Prostate gland (tissue), 2 donors: ENCODE results near the gene CD320. TPM values are rescaled to one million over a fixed set of nuclear protein-coding genes. Genes with fewer than 3 reads are reported as not detected.
"Not testable (repeated sequence)": the region's sequence is repeated elsewhere in the genome, so short reads cannot be mapped to it uniquely, and the experiment has no call there.

Experiments
- DNase-seq: peaks from one replicate; pipeline ENCODE4 v3.0.0-alpha.2; 2019; ENCODE audit warnings: low spot score
- H3K27ac ChIP-seq, 2 donors: fragments of 200-600 bp; sonication (generic); 2 replicates each; pipeline ENCODE4 v1.5.1; 2017 to 2019
- H3K27me3 ChIP-seq: fragments of 200-600 bp; sonication (generic); replicated peaks from 2 replicates; pipeline ENCODE4 v1.5.1; 2019; ENCODE audit not compliant: insufficient read depth
- H3K36me3 ChIP-seq, 2 donors: fragments of 200-600 bp; sonication (generic); 1 replicate in 1 of 2; 2 replicates in 1 of 2; pipeline versions ENCODE4 v1.5.1 to v1.8.1; 2017 to 2019
- H3K4me1 ChIP-seq: fragments of 200-600 bp; sonication (generic); replicated peaks from 2 replicates; pipeline ENCODE4 v1.5.1; 2019
- H3K4me3 ChIP-seq, 2 donors: fragments of 200-600 bp; sonication (generic); 2 replicates each; pipeline ENCODE4 v1.5.1; 2017 to 2019
- H3K9me3 ChIP-seq: fragments of 200-600 bp; sonication (generic); 2 replicates; pipeline ENCODE4 v1.5.1; 2017
- CTCF ChIP-seq, 4 experiments: fragments of 200-600 bp in 2 of 4; fragments of 450-650 bp in 2 of 4; sonication (generic) in 2 of 4; IDR thresholded peaks; 1 replicate in 3 of 4; 2 replicates in 1 of 4; pipeline ENCODE4 v1.5.1; 2016 to 2019; ENCODE audit warnings: antibody characterized with exemption in 4 of 4, mild to moderate bottlenecking in 2 of 4, moderate library complexity in 2 of 4
- POLR2A ChIP-seq: fragments of 450-650 bp; IDR thresholded peaks from one replicate; pipeline ENCODE4 v1.6.1; 2016; ENCODE audit warnings: antibody characterized with exemption, mild to moderate bottlenecking
- POLR2AphosphoS5 ChIP-seq: sonication (generic); formaldehyde crosslinking; IDR thresholded peaks from one replicate; pipeline ENCODE4 v1.6.1; 2017; ENCODE audit warnings: antibody characterized with exemption
- WGBS: methylation state at CpG from one replicate; pipeline ENCODE4 v1.1.5; 2018; 5-methylcytosine and 5-hydroxymethylcytosine counted together
- intact Hi-C: fragments of 100-400 bp; cut with DNase I; formaldehyde crosslinking; loops from one replicate; pipeline ENCODE4 v1.14.2; 2022
- total RNA-seq, 2 donors: library from RNA; depleted of rRNA; stranded (reverse); fragments of >200 nt; gene quantifications; one replicate each; pipeline ENCODE4 v1.1.0, GENCODE V29; 2016

Gene CD320
- total RNA-seq, 2 donors from 2014 or later, result 50.8 to 91.4 TPM

GRCh38 chr19:8321986-8322637 lies 14.0 kb upstream of the CD320 start:
- H3K36me3 ChIP-seq, result no peaks in the 10 kb centered on the region
- WGBS, result 17% methylated on average over 29 of the region's 30 CpGs
- TF ChIP-seq POLR2AphosphoS5 (no peak), CTCF (IDR thresholded peaks at IDR 0.05) (no peak), POLR2A (no peak)
- H3K4me1 ChIP-seq, result peaks cover 4% of the 10 kb centered on the region
- intact Hi-C loops, result loop anchor here (1.0 kb wide), 1 partner anchor 14 kb away; the partner anchor contains the start of gene CD320
- H3K27ac ChIP-seq, result peak overlapping the region; percentile 84 to 88
- H3K27me3 ChIP-seq, result no peaks in the 10 kb centered on the region
- H3K4me3 ChIP-seq, result peak overlapping the region; percentile 72 to 94
- H3K9me3 ChIP-seq, result no peaks in the 10 kb centered on the region
- no peak for DNase-seq

- TF ChIP-seq CTCF (IDR thresholded peaks at IDR 0.05) (peak in 3 of 4 experiments; percentile 33 to 74 (median 57)), POLR2AphosphoS5 (peak; percentile 99), POLR2A (peak; percentile 92)
- no peaks in the 10 kb centered on the region for H3K9me3 ChIP-seq
- DNase-seq, result peak; percentile 97
- intact Hi-C loops, result loop anchor here (1.0 kb wide), 1 partner anchor 13 kb away; the partner anchor contains the start of gene CD320
- peaks cover 4% of the 10 kb centered on the region for H3K4me1 ChIP-seq
- H3K4me3 ChIP-seq, result peak within 1 kb of the TSS; percentile 72 to 94
- H3K27ac ChIP-seq, result peak within 1 kb of the TSS; percentile 84 to 88
- no peaks in the 10 kb centered on the region for H3K27me3 ChIP-seq
- WGBS, result under 1% methylated on average over 71 of the region's 72 CpGs
- no peaks in the 10 kb centered on the region for H3K36me3 ChIP-seq
Observed at GRCh38 chr19:8321067-8321985, 13.2 kb upstream of the CD320 start, which contains the start of the genes NDUFA7 and RPS28. Gene NDUFA7 (minus strand): TSS chr19:8321375. CDS start chr19:8321358, 17 bp downstream. Gene RPS28 (plus strand): TSS chr19:8321496. CDS start chr19:8321531, 35 bp downstream.

GRCh38 chr19:8320564-8321066 lies 12.5 kb upstream of the CD320 start:
- intact Hi-C loops, result loop anchor here (1.0 kb wide), 1 partner anchor 12 kb away; the partner anchor contains the start of gene CD320
- no peaks in the 10 kb centered on the region for H3K27me3 ChIP-seq
- no peaks in the 10 kb centered on the region for H3K36me3 ChIP-seq
- TF ChIP-seq POLR2AphosphoS5 (no peak), POLR2A (no peak), CTCF (IDR thresholded peaks at IDR 0.05) (no peak)
- WGBS, result 2% methylated on average over 16 of the region's 16 CpGs
- H3K4me3 ChIP-seq, result peak overlapping the region; percentile 72 to 94
- DNase-seq, result no peak
- H3K27ac ChIP-seq, result peak overlapping the region; percentile 84 to 88
- H3K9me3 ChIP-seq, result no peaks in the 10 kb centered on the region
- peaks cover 4% of the 10 kb centered on the region for H3K4me1 ChIP-seq

- Histone ChIP-seq H3K4me3 (peak overlapping the region; percentile 72 to 94), H3K36me3 (no peaks in the 10 kb centered on the region)
Observed at GRCh38 chr19:8319807-8320520, 11.8 kb upstream of the CD320 start.

GRCh38 chr19:8318835-8319234 lies 10.7 kb upstream of the CD320 start:
- 82% methylated on average over 9 of the region's 9 CpGs for WGBS
- H3K27me3 ChIP-seq, intact Hi-C loops, H3K4me3 ChIP-seq, DNase-seq, H3K27ac ChIP-seq, H3K4me1 ChIP-seq, H3K9me3 ChIP-seq, H3K36me3 ChIP-seq: not testable (repeated sequence)

More at GRCh38 chr19:8319807-8320520, 11.8 kb upstream of the CD320 start:
- 81% methylated on average over 19 of the region's 19 CpGs for WGBS
- Histone ChIP-seq H3K4me1 (peaks cover 4% of the 10 kb centered on the region), H3K27me3 (no peaks in the 10 kb centered on the region), H3K9me3 (no peaks in the 10 kb centered on the region), H3K27ac (peak overlapping the region in 1 of 2 donors; percentile 84)
- intact Hi-C loops, result no loop called here
- no peak for DNase-seq
- TF ChIP-seq POLR2A (no peak), POLR2AphosphoS5 (no peak), CTCF (IDR thresholded peaks at IDR 0.05) (no peak)
